GM18520 (cell line): ENCODE results near the gene ITGAX.

Source experiments
- ATAC-seq: cut with Tn5 transposase; IDR thresholded peaks from one replicate; pipeline ENCODE4 v1.9.1; 2021; ENCODE audit not compliant: unreplicated experiment

ITGAX gene

GRCh38 chr16:31371619-31372484 lies 16.9 kb downstream of the ITGAX start:
- no peak for ATAC-seq

- no peak for ATAC-seq
Observed at GRCh38 chr16:31373235-31373634, 18.3 kb downstream of the ITGAX start.

GRCh38 chr16:31375231-31375630 lies 20.3 kb downstream of the ITGAX start:
- ATAC-seq: no peak

- ATAC-seq: no peak
Observed at GRCh38 chr16:31376705-31377104, 21.7 kb downstream of the ITGAX start.

- ATAC-seq: no peak
Observed at GRCh38 chr16:31377210-31377903, 22.4 kb downstream of the ITGAX start.

- ATAC-seq: no peak
Observed at GRCh38 chr16:31380201-31380600, 25.2 kb downstream of the ITGAX start.

- no peak for ATAC-seq
Observed at GRCh38 chr16:31382485-31383161, 27.6 kb downstream of the ITGAX start.

- ATAC-seq: no peak
Observed at GRCh38 chr16:31385680-31386079, 30.7 kb downstream of the ITGAX start.

GRCh38 chr16:31386157-31386984 lies 31.4 kb downstream of the ITGAX start:
- peak; percentile 58 for ATAC-seq

GRCh38 chr16:31388535-31388934 lies 33.6 kb downstream of the ITGAX start:
- ATAC-seq: no peak

- no peak for ATAC-seq
Observed at GRCh38 chr16:31390504-31391041, 35.6 kb downstream of the ITGAX start.

- no peak for ATAC-seq
Observed at GRCh38 chr16:31393056-31393455, 38.1 kb downstream of the ITGAX start, which contains the start of gene ITGAD. Gene ITGAD (plus strand): TSS chr16:31393335. CDS start chr16:31393361, 26 bp downstream.

GRCh38 chr16:31395647-31396046 lies 40.7 kb downstream of the ITGAX start:
- no peak for ATAC-seq

GRCh38 chr16:31397096-31397660 lies 42.2 kb downstream of the ITGAX start:
- no peak for ATAC-seq

- ATAC-seq: no peak
Observed at GRCh38 chr16:31397701-31398100, 42.7 kb downstream of the ITGAX start.

GRCh38 chr16:31400191-31400590 lies 45.2 kb downstream of the ITGAX start:
- no peak for ATAC-seq

GRCh38 chr16:31401436-31401835 lies 46.5 kb downstream of the ITGAX start:
- ATAC-seq: no peak

- ATAC-seq: no peak
Observed at GRCh38 chr16:31402687-31403086, 47.7 kb downstream of the ITGAX start.

GRCh38 chr16:31403590-31404352 lies 48.8 kb downstream of the ITGAX start:
- ATAC-seq: no peak
